Mammary epithelial cell (primary cell): ENCODE data around the gene LEKR1.

Experiments used
- CTCF ChIP-seq, 2 donors: IDR thresholded peaks in 1 of 2; conservative IDR thresholded peaks in 1 of 2; 2 replicates each; pipeline ENCODE4 v1.5.1; 2011 to 2012; ENCODE audit warnings: inconsistent platforms in 2 of 2, low read length in 2 of 2, mild to moderate bottlenecking in 2 of 2, control low read depth in 1 of 2, low read depth in 1 of 2; ENCODE audit not compliant: insufficient read depth in 1 of 2; ENCODE audit errors: extremely low read depth in 1 of 2
- EZH2 ChIP-seq: IDR thresholded peaks from 2 replicates; pipeline ENCODE4 v1.6.1; 2012; ENCODE audit warnings: low read length, inconsistent platforms, borderline replicate concordance

GRCh38 chr3:157082305-157082982, 256.3 kb downstream of the LEKR1 start:
- no peak for TF ChIP-seq EZH2
- TF ChIP-seq CTCF (conservative IDR thresholded peaks at IDR 0.05 in 1 of 2, IDR thresholded peaks at IDR 0.05 in 1 of 2; ENCODE audit: extremely low read depth in 1 of 2, insufficient read depth in 1 of 2, low read depth in 1 of 2, low read length in 2 of 2), result no peak
